Measurements from ENCODE around the gene RAB30.

GRCh38 chr11:83020942-83021779, 50.5 kb downstream of the RAB30 start:
- no peak for TF ChIP-seq CTCF (IDR thresholded peaks at IDR 0.05 in 4 of 5, conservative IDR thresholded peaks at IDR 0.05 in 1 of 5)
- no peak for TF ChIP-seq POLR2A (IDR thresholded peaks at IDR 0.05)

Measured in gastrocnemius medialis (tissue), 4 donors.